Measurements from ENCODE around the gene DLGAP3.

DNA sequence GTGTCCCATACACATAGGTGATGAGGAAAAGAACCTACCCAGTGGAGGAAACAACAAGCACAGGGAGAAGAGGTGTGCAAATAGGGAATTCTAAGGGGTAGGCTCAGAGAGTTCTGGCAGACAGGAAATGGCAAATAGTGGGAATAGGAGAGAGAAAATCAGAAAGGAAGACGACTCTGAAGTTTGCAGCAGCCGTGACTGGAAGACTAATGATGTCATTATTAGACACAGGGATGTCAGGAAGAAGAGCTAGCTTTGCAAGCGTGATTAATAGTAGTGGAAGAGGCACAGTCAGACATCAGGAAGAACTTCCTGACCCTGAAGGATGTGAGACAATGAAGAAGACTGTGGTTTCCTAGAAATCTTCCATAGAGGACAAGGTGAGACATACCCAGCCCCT, 21.1 kb downstream of the DLGAP3 start:
- no peak for TF ChIP-seq SP1 (IDR thresholded peaks at IDR 0.05)
- no peak for TF ChIP-seq TARDBP (IDR thresholded peaks at IDR 0.05)
- TF ChIP-seq SUZ12 (IDR thresholded peaks at IDR 0.05): no peak
- no peak for TF ChIP-seq ARNT (IDR thresholded peaks at IDR 0.05)
- no peak for TF ChIP-seq HDGF (IDR thresholded peaks at IDR 0.05; ENCODE audit: borderline replicate concordance)
- TF ChIP-seq BHLHE40 (IDR thresholded peaks at IDR 0.05; ENCODE audit: borderline replicate concordance): no peak
- TF ChIP-seq L3MBTL2 (conservative IDR thresholded peaks at IDR 0.05): no peak
- TF ChIP-seq ELF4 (IDR thresholded peaks at IDR 0.05): no peak
- TF ChIP-seq FOXA1 (IDR thresholded peaks at IDR 0.05): no peak
- TF ChIP-seq FOXM1 (IDR thresholded peaks at IDR 0.05; ENCODE audit: borderline replicate concordance): no peak
- no peak for TF ChIP-seq FOXK2 (IDR thresholded peaks at IDR 0.05)
- TF ChIP-seq LEF1 (IDR thresholded peaks at IDR 0.05; ENCODE audit: borderline replicate concordance): no peak
- no peak for TF ChIP-seq ZNF384 (IDR thresholded peaks at IDR 0.05)

Data from HEK293T (cell line).